PC-9 (cell line): ENCODE data around the gene EML6. TPM values are rescaled to one million over a fixed set of nuclear protein-coding genes. Genes with fewer than 3 reads are reported as not detected.

Experiments used
- BruUV-seq: library from RNA; stranded (reverse); fragments of 400-500 nt; replicated peaks from 2 replicates; lab custom pipeline; 2021; lab: Mats Ljungman, UMichigan
- CTCF ChIA-PET: fragments of 300-600 bp; sonication (Branson Sonifier 250); formaldehyde crosslinking; loops from one replicate; lab custom pipeline; 2022; ENCODE audit warnings: antibody characterized with exemption; lab: Charles Lee
- POLR2A ChIA-PET: fragments of 300-600 bp; sonication (Branson Sonifier 250); formaldehyde crosslinking; loops from one replicate; lab custom pipeline; 2022; ENCODE audit warnings: antibody characterized with exemption; ENCODE audit not compliant: unreplicated experiment; lab: Charles Lee
- DNase-seq, 2 experiments: peaks; one replicate each; pipeline versions ENCODE4 v3.0.0 to v3.0.0-alpha.2; 2015 to 2022; ENCODE audit warnings: mixed read lengths in 1 of 2
- H2AFZ ChIP-seq: fragments of 200-600 bp; sonication (generic); 2 replicates; pipeline ENCODE4 v1.8.1; 2017; ENCODE audit warnings: antibody characterized with exemption
- H3F3A ChIP-seq: fragments of 200-600 bp; sonication (generic); 2 replicates; pipeline ENCODE4 v1.8.1; 2017; ENCODE audit warnings: antibody characterized with exemption, mild to moderate bottlenecking, low read depth; ENCODE audit not compliant: insufficient read depth
- H3K27ac ChIP-seq: fragments of 200-600 bp; sonication (generic); 2 replicates; pipeline ENCODE4 v1.6.1; 2016; ENCODE audit warnings: mixed run types
- H3K27me3 ChIP-seq: fragments of 200-600 bp; sonication (generic); 2 replicates; pipeline ENCODE4 v1.6.1; 2016; ENCODE audit warnings: low read depth, mixed run types; ENCODE audit not compliant: insufficient read depth
- H3K36me3 ChIP-seq: fragments of 200-600 bp; sonication (generic); 2 replicates; pipeline ENCODE4 v1.6.1; 2016; ENCODE audit warnings: low read depth, mixed run types
- H3K4me1 ChIP-seq: fragments of 200-600 bp; sonication (generic); replicated peaks from 2 replicates; pipeline ENCODE4 v1.6.1; 2016; ENCODE audit warnings: mixed run types; ENCODE audit not compliant: insufficient read depth
- H3K4me2 ChIP-seq: fragments of 200-600 bp; sonication (generic); 2 replicates; pipeline ENCODE4 v1.6.1; 2017; ENCODE audit warnings: mixed run types
- H3K4me3 ChIP-seq: fragments of 200-600 bp; sonication (generic); 2 replicates; pipeline ENCODE4 v1.6.1; 2016; ENCODE audit warnings: mixed run types
- H3K79me2 ChIP-seq: fragments of 200-600 bp; sonication (generic); 2 replicates; pipeline ENCODE4 v1.6.1; 2017; ENCODE audit warnings: low read depth, mixed run types
- H3K9me2 ChIP-seq: fragments of 200-600 bp; sonication (generic); 2 replicates; pipeline ENCODE4 v1.8.1; 2017; ENCODE audit warnings: mild to moderate bottlenecking; ENCODE audit not compliant: insufficient read depth
- H3K9me3 ChIP-seq: fragments of 200-600 bp; sonication (generic); 2 replicates; pipeline ENCODE4 v1.8.1; 2016; ENCODE audit warnings: low read depth; ENCODE audit not compliant: insufficient read depth
- H4K20me1 ChIP-seq: fragments of 200-600 bp; sonication (generic); 2 replicates; pipeline ENCODE4 v1.8.1; 2017; ENCODE audit not compliant: insufficient read depth
- EZH2 ChIP-seq: fragments of 200-600 bp; sonication (generic); IDR thresholded peaks from 2 replicates; pipeline ENCODE4 v1.8.0; 2017; ENCODE audit warnings: antibody characterized with exemption, low read depth
- intact Hi-C: fragments of 100-400 bp; cut with micrococcal nuclease; formaldehyde crosslinking; loops from one replicate; pipeline ENCODE4 v1.10.0; 2022; ENCODE audit not compliant: unreplicated experiment
- total RNA-seq: library from RNA; stranded (reverse); gene quantifications from 2 replicates; pipeline ENCODE4 v1.2.3, GENCODE V29; 2021
- TF ChIP-seq, protein P1 (sequence below): fragments of 200-600 bp; sonication (generic); conservative IDR thresholded peaks from 2 replicates; pipeline ENCODE4 v1.6.1; 2017; ENCODE audit warnings: mixed run types, antibody characterized with exemption, mild to moderate bottlenecking, moderate library complexity

The EML6 gene
- total RNA-seq, 1 experiment from 2014 or later, result 3.7 TPM

DNA sequence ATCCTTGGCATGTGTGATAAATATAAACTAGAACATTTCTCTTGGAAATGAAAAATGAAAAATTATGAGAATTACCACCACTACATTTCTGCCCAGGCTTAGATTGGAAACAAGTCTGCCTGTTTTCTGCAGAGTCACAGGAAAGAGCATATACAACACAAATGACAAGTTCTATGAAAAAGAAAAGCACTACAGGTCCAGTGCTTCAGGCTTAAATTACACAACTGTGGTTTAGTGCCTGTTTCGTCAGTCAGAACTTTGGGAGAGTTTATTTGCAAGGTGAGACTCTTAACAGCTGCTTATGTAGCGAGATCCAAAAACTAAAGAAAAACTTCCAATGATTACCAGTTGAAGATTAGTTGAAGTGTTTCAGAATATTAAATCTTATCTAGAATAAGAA, 257.9 kb downstream of the EML6 start:
- TF ChIP-seq EZH2, result no peak
- TF ChIP-seq, protein P1, sequence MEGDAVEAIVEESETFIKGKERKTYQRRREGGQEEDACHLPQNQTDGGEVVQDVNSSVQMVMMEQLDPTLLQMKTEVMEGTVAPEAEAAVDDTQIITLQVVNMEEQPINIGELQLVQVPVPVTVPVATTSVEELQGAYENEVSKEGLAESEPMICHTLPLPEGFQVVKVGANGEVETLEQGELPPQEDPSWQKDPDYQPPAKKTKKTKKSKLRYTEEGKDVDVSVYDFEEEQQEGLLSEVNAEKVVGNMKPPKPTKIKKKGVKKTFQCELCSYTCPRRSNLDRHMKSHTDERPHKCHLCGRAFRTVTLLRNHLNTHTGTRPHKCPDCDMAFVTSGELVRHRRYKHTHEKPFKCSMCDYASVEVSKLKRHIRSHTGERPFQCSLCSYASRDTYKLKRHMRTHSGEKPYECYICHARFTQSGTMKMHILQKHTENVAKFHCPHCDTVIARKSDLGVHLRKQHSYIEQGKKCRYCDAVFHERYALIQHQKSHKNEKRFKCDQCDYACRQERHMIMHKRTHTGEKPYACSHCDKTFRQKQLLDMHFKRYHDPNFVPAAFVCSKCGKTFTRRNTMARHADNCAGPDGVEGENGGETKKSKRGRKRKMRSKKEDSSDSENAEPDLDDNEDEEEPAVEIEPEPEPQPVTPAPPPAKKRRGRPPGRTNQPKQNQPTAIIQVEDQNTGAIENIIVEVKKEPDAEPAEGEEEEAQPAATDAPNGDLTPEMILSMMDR, result no peak
- peaks cover 97% of the 10 kb centered on the region for H3K79me2 ChIP-seq
- H3K9me2 ChIP-seq, result no peaks in the 10 kb centered on the region
- peaks cover 98% of the 10 kb centered on the region for H3F3A ChIP-seq
- intact Hi-C loops, result loop anchor here (5.0 kb wide), 1 partner anchor 66 kb away; no protein-coding TSS in a partner anchor
- peak overlapping the region; percentile 14 for H3K27ac ChIP-seq
- no peak overlapping the region for H3K4me2 ChIP-seq
- BruUV-seq, result no TSS peak
- H4K20me1 ChIP-seq, result peaks cover 97% of the 10 kb centered on the region
- H3K27me3 ChIP-seq, result no peaks in the 10 kb centered on the region
- peaks cover 62% of the 10 kb centered on the region for H3K4me1 ChIP-seq
- ChIA-PET POLR2A (no interaction called here), CTCF (interaction anchor here (0.5 to 0.6 kb wide), 2 partner anchors 9 to 315 kb away, joined by 4 to 5 read pairs; no protein-coding TSS in a partner anchor)
- no peak for DNase-seq
- peaks cover 89% of the 10 kb centered on the region for H3K36me3 ChIP-seq
- no peaks in the 10 kb centered on the region for H3K9me3 ChIP-seq
- no peak overlapping the region for H3K4me3 ChIP-seq
- no peak overlapping the region for H2AFZ ChIP-seq

DNA sequence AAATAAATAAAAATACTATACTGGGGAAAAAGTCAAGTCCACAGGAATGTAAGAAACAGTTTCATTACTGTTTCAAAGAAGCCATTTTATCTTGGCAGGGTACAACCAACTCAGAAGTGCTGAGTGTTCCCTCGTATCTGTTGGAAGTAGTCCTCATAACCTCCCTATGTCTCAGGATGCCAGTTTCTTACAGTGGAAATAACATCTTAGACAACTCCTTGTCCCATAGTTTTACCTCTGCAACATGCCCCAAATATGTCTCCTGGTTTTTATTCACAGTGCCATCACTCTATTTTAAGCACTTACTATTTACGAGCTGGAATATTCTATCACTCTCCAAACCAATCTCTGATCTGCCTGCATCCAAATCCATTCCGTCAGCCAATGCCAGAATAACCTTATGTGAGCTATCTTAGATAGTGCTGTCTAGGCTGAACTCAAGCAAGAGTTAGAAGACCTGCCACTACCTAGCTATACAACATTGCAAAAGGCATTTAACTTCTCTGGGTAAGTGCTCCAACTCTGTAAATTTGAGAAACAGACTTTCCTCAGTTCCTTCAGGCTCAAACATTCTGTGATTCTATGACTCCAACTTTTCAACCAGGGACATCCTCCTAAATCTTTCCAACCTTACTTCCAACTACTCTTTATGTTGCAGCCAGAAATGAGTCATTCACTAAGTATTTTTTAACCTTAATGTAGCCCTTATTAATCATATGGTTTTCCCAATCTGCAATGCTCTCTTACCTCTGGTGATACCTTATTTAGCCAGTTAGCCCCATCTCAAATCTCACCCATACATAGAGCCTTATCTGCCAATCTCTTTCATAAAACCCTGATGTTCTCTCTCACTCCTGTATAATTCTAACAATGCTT, 260.1 kb downstream of the EML6 start:
- intact Hi-C loops, result loop anchor here (5.0 kb wide), 1 partner anchor 64 kb away; no protein-coding TSS in a partner anchor
- Histone ChIP-seq H3K4me3 (no peak overlapping the region), H3K9me3 (no peaks in the 10 kb centered on the region), H3K9me2 (no peaks in the 10 kb centered on the region), H3K79me2 (peaks cover 97% of the 10 kb centered on the region), H3K27me3 (no peaks in the 10 kb centered on the region), H4K20me1 (peaks cover 97% of the 10 kb centered on the region), H3K27ac (peak overlapping the region; percentile 57), H3K36me3 (peaks cover 85% of the 10 kb centered on the region), H3K4me1 (peaks cover 68% of the 10 kb centered on the region), H3F3A (peaks cover 98% of the 10 kb centered on the region), H2AFZ (no peak overlapping the region), H3K4me2 (peak overlapping the region; percentile 32)
- no peak for TF ChIP-seq EZH2
- TF ChIP-seq, protein P1, result no peak
- ChIA-PET POLR2A (interaction anchor here (1.0 kb wide), 1 partner anchor 67 kb away, joined by 3 read pairs; the partner anchor contains the start of gene RTN4), CTCF (interaction anchor here (0.6 kb wide), 1 partner anchor 282 kb away, joined by 3 read pairs; no protein-coding TSS in a partner anchor)
- BruUV-seq, result no TSS peak
- DNase-seq, result peak in 1 of 2 experiments; percentile 88

DNA sequence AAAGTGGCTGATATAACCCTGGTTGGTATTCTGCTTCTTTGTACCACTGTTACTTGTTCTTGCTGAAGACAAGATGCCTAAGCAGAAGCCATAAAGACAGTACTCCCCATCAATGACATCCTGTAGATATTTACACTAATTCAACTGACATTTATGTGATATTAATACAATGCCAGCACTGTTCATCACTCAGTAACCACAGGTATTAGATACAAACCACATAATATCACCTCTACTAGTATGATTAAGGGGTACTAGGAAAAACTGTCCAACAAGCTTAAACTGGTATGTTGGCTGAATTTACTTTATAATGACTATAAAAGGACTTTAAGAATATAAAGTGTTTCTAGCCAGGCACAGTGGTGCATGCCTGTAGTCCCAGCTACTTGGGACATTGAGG, 261.0 kb downstream of the EML6 start:
- POLR2A ChIA-PET, result no interaction called here
- CTCF ChIA-PET, result no interaction called here
- Histone ChIP-seq H2AFZ (no peak overlapping the region), H3K4me3 (no peak overlapping the region), H3K79me2 (peaks cover 97% of the 10 kb centered on the region), H3K9me3 (no peaks in the 10 kb centered on the region), H3K9me2 (no peaks in the 10 kb centered on the region), H3F3A (peaks cover 98% of the 10 kb centered on the region), H3K36me3 (peaks cover 91% of the 10 kb centered on the region), H4K20me1 (peaks cover 97% of the 10 kb centered on the region), H3K4me1 (peaks cover 62% of the 10 kb centered on the region), H3K27ac (peak overlapping the region; percentile 57), H3K4me2 (peak overlapping the region; percentile 32), H3K27me3 (no peaks in the 10 kb centered on the region)
- DNase-seq, result no peak
- intact Hi-C loops, result loop anchor here (5.0 kb wide), 1 partner anchor 63 kb away; no protein-coding TSS in a partner anchor
- no peak for TF ChIP-seq EZH2
- TF ChIP-seq, protein P1, result no peak
- no TSS peak for BruUV-seq
